ENCODE results near the gene C12orf57.

The C12orf57 gene

DNA sequence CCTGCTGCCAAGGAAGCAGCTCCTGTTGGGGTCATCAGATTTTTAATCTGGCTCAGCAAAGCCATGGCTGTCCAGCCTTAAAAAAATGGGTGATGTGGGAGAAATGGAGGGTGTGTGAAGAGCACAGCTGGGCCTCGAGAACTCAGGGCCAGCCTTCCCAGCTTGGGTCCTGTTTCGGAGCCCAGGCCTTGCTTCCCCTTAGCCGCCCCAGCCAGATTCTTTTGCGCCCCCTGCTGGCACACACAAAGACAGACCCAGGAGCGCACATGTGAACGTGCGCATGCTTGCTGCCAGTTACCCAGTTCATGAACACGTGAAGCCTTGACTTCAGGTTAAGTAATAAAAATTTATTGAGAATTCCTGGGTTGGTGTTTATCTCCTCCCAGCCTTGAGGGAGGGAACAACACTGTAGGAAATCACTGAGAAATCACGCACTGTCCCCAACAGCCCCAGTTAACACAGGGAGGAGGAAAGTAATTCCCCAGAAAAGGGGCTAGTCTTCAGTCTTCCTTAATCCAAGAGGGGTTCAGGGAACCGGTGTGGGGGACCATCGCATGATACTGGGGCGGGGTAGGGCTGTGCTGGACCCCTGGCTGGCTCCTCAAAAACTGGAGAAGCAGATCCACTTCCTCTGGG is 21.3 kb downstream of the C12orf57 start:
- DNase-seq (ENCODE audit: low read depth), result no peak

GRCh38 chr12:6965714-6966113 is 21.9 kb downstream of the C12orf57 start:
- no peak for DNase-seq (ENCODE audit: low read depth)

DNA sequence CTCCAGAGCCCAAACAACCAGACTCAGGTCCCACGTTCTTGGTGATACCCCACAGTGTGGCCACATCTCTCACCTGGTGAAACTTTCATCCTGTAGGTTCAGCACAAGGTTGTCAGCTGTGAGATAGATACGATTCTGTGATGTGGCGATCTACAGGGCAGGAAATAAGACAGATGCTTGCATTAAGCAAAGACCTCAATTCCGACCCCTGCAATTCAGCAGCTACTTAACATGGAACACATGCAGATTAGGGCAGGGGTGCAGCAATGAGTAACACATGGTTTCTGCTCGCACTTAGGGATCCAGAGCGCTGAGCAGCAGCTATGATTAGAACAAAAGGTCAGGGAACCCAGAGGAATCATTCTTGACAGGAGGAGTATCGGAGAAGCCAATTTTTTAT is 22.5 kb downstream of the C12orf57 start:
- no peak for DNase-seq (ENCODE audit: low read depth)

GRCh38 chr12:6967651-6968100 is 23.9 kb downstream of the C12orf57 start:
- no peak for DNase-seq (ENCODE audit: low read depth)

DNA sequence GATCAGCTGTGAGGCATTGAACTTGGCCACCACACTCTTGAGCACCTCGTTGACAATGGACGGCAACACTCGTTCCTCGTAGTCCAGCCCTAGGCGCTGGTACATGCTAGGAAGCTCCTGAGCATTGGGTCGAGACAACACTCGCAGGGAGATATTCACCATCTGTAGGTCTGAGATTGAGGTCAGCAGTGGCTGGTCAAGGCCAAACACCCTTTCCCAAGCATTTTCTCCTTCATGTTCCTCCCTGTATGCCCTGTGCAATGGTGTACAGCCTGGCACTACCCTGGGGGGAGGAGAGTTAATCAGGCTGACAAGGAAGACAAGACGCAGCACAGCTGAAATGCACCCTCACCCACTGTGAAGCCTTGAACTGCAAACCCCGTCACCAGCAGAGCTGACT is 24.6 kb downstream of the C12orf57 start:
- DNase-seq (ENCODE audit: low read depth), result no peak

DNA sequence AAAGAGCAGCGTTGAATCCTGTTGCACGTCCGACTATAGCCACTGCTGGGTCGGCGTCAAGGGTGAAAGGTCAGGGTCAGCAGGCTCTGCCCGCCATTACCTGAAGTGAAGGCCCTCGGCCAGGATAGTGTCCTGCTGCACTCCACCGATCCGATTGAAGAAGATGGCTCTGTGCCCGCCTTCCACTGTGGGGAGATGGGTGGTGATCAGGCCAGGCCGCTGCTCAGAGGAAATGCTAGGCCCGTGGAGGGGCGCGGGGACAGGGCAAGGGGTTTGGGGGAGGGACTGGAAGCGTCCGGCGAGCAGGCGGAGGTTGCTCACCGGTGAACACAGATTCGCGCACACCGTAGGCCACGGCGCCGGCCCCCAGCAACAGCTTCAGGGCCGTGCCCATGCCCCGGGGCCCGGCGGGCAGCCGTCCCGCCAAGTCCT is 26.3 kb downstream of the C12orf57 start:
- DNase-seq (ENCODE audit: low read depth), result no peak

DNA sequence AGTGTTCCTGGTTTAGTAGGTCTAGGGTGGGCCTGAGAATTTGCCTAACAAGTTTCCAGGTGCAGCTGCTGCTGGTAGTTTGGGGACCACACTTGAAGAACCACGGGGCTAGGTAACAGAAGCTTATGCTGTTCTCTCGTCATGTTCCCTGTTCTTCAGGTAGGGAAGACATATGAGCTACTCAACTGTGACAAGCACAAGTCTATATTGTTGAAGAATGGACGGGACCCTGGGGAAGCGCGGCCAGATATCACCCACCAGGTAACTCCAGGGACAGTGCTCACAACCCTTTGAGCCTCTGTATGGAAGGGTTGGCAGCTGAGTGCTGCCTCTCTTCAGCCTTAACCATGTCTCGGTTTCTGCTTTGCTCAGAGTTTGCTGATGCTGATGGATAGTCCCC is 30.4 kb downstream of the C12orf57 start:
- DNase-seq (ENCODE audit: low read depth), result no peak

GRCh38 chr12:6975297-6976032 is 31.6 kb downstream of the C12orf57 start:
- DNase-seq (ENCODE audit: low read depth), result no peak

- no peak for DNase-seq (ENCODE audit: low read depth)
Measured at GRCh38 chr12:6977653-6978052, 33.8 kb downstream of the C12orf57 start.

DNA sequence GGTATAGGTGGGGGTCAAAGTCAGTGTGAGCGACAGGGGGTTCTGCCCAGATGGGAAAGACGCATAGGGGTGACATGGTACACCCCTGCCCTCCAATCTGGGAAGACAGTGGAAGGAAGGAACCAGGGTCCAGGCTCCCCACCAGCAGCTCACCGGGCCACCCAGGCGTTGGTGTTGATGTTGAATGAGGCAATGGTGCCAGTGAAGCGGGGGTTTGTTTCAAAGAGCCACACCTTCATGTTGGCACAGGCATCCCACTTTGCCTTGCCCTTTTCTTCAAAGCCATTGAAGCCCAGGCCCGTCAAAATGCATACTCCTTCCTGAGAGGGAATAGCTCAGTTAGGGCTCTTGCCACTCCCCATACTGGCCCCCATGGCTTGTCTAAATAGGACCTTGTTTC is 34.4 kb downstream of the C12orf57 start:
- no peak for DNase-seq (ENCODE audit: low read depth)

DNA sequence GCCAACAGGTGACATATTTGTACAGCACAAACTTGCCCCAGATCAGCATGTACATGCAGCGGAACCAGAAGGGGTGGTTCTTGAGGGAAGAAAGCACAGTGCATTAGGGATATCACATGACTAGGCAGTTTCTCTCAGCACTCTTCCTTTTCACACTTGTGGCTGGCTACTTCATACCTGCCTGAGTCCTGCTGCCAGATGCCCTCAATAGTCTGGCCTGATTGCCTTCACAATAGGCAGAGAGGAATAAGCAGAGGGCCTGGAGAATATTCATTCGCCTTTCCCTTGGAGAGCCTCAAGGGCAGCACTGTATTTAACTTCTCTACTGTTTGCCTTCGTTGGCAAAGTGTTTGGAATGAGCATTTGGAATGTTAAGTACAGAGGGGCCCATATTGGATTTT is 34.8 kb downstream of the C12orf57 start:
- no peak for DNase-seq (ENCODE audit: low read depth)

DNA sequence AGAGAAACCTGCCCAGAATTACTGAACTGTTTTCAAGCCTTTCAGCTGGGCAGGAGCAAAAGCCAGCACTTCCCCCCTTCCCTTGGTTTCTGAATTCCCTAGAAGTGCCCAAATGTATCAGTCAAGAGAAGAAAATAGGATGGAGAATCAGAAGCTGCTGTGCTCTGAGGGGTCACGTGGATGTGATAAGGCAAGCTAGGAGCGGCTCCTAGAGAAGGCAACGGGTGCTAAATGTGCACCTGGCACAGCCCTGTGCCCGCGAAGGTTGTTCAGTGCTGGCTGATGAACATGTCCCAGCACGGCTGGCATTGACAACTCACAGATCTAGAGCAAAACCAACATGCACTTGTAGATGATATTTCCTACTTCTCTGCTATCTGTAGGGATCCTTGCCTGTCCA is 35.2 kb downstream of the C12orf57 start:
- DNase-seq (ENCODE audit: low read depth), result no peak

DNA sequence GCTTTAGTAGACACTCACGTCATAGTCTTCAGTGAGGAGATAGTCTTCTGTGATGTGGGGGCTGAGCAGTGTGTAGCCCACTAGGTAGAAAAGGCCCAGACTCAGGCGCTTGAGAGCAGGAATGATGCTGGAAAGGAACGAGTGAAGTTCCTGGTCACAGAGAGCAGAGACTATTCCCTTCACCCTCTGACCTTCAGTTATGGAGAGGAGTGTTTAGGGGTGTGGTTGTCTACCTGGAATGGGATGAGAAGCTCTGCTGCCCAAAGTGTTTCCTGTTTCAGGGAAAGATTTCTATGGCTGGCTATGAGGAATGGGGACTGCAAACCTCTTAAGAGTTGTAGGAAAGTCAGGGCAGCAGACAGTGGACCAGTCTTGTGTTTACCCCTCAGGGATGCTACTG is 35.6 kb downstream of the C12orf57 start:
- no peak for DNase-seq (ENCODE audit: low read depth)

GRCh38 chr12:6980075-6980474 is 36.3 kb downstream of the C12orf57 start:
- no peak for DNase-seq (ENCODE audit: low read depth)

DNA sequence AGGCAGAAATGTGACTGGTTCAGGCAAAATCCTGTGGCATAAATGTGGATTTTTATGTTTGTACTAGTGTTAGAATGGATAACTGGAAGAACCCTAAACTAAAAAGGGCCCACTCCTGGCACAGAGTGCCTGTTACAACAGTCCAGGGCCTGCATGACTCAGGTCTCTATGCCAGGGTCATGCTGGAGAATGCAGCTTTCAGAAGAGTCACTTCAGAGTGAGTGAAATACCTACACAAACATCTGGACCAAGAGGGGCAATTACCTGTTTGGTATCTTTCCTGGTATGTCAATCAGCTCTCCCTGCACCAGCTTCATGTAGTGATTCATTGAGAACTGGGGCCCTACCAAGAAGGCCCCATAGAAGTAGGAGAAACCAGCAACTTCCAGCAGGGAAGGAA is 36.9 kb downstream of the C12orf57 start:
- no peak for DNase-seq (ENCODE audit: low read depth)

GRCh38 chr12:6981152-6982052 is 37.6 kb downstream of the C12orf57 start:
- no peak for DNase-seq (ENCODE audit: low read depth)

GRCh38 chr12:6982532-6982931 is 38.7 kb downstream of the C12orf57 start:
- DNase-seq (ENCODE audit: low read depth), result no peak

DNA sequence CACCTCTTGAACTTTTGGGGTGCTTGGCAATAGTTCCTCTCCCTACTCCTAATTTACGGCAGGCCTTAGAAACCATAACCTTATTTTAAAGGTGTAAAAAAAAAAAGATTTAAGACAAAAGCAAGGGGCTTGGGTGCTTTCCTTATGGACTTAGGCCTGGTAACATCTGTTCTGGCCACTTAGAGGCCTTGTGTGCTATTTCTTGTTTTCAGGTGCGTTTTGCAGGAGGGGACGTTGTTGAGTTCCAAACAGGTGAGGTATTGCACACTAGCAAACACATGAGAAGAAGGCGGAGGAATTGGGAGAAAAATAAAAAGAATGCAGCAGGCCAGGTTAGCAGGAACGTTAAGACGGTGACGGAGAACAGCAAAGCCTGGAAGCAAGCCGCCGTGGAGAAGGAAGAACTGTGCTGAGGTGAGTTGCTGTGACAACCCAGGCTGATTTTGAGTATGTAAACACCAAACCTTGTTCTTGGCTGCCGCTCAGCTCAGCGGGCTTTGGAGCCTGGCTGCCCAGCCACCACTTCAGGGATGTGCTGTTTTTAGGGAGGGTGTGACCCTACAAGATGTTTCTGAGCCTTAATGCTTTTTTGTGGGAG is 44.2 kb downstream of the C12orf57 start:
- DNase-seq (ENCODE audit: low read depth), result no peak
